ENCODE data around the gene MKKS. TPM values are rescaled to one million over a fixed set of nuclear protein-coding genes. Genes with fewer than 3 reads are reported as not detected.

Gene MKKS
- polyA plus RNA-seq, 3 donors from 2014 or later = 17.3 to 27.5 (median 26.8) TPM

- H3K27me3 Mint-ChIP-seq (ENCODE audit: low read depth in 3 of 3) = peaks cover 5 to 7% (median 7%) of the 10 kb centered on the region in 3 donors
- no peak overlapping the region for H3K27ac Mint-ChIP-seq
- no peak for DNase-seq
- H3K4me3 Mint-ChIP-seq = no peak overlapping the region
- peaks cover 0 to 2% (median 0%) of the 10 kb centered on the region in 6 donors for H3K9me3 Mint-ChIP-seq
- no peaks in the 10 kb centered on the region for H3K36me3 Mint-ChIP-seq
- H3K4me1 Mint-ChIP-seq = no peaks in the 10 kb centered on the region
Observed at GRCh38 chr20:10367943-10368701, 65.9 kb downstream of the MKKS start.

- Mint-ChIP-seq H3K36me3 (no peaks in the 10 kb centered on the region), H3K4me1 (no peaks in the 10 kb centered on the region), H3K27me3 (ENCODE audit: low read depth in 3 of 3) (peaks cover 5 to 10% (median 7%) of the 10 kb centered on the region in 3 donors), H3K9me3 (peaks cover 0 to 2% (median 0%) of the 10 kb centered on the region in 6 donors), H3K4me3 (no peak overlapping the region), H3K27ac (no peak overlapping the region)
- no peak for DNase-seq
Observed at GRCh38 chr20:10367693-10367942, 66.4 kb downstream of the MKKS start.

GRCh38 chr20:10366898-10367692, 66.9 kb downstream of the MKKS start:
- Mint-ChIP-seq H3K27ac (no peak overlapping the region), H3K27me3 (ENCODE audit: low read depth in 3 of 3) (peaks cover 5 to 11% (median 7%) of the 10 kb centered on the region in 3 donors), H3K4me1 (no peaks in the 10 kb centered on the region), H3K36me3 (no peaks in the 10 kb centered on the region), H3K4me3 (no peak overlapping the region), H3K9me3 (peaks cover 0 to 2% (median 0%) of the 10 kb centered on the region in 6 donors)
- no peak for DNase-seq

- no peak overlapping the region for H3K4me3 Mint-ChIP-seq
- no peak for DNase-seq
- no peak overlapping the region for H3K27ac Mint-ChIP-seq
- peaks cover 2 to 12% (median 7%) of the 10 kb centered on the region in 3 donors for H3K27me3 Mint-ChIP-seq (ENCODE audit: low read depth in 3 of 3)
- no peaks in the 10 kb centered on the region for H3K4me1 Mint-ChIP-seq
- no peaks in the 10 kb centered on the region for H3K36me3 Mint-ChIP-seq
- H3K9me3 Mint-ChIP-seq = no peaks in the 10 kb centered on the region
Observed at GRCh38 chr20:10362674-10363073, 71.3 kb downstream of the MKKS start.

- no peak for DNase-seq
- Mint-ChIP-seq H3K36me3 (no peaks in the 10 kb centered on the region), H3K9me3 (no peaks in the 10 kb centered on the region), H3K4me3 (no peak overlapping the region), H3K27me3 (ENCODE audit: low read depth in 3 of 3) (peaks cover 2 to 12% (median 4%) of the 10 kb centered on the region in 3 donors), H3K4me1 (no peaks in the 10 kb centered on the region), H3K27ac (no peak overlapping the region)
Observed at GRCh38 chr20:10360878-10361277, 73.1 kb downstream of the MKKS start.

GRCh38 chr20:10359621-10360040, 74.4 kb downstream of the MKKS start:
- Mint-ChIP-seq H3K4me1 (no peaks in the 10 kb centered on the region), H3K27me3 (ENCODE audit: low read depth in 3 of 3) (peaks cover 0 to 12% (median 2%) of the 10 kb centered on the region in 3 donors), H3K27ac (no peak overlapping the region), H3K4me3 (no peak overlapping the region), H3K36me3 (no peaks in the 10 kb centered on the region), H3K9me3 (no peaks in the 10 kb centered on the region)
- no peak for DNase-seq

- H3K27ac Mint-ChIP-seq = no peak overlapping the region
- no peaks in the 10 kb centered on the region for H3K36me3 Mint-ChIP-seq
- peaks cover 4 to 6% of the 10 kb centered on the region in 2 donors for H3K4me1 Mint-ChIP-seq
- no peak overlapping the region for H3K4me3 Mint-ChIP-seq
- peak in 2 of 3 donors; percentile 14 to 30 for DNase-seq
- H3K27me3 Mint-ChIP-seq (ENCODE audit: low read depth in 3 of 3) = peaks cover 0 to 6% (median 0%) of the 10 kb centered on the region in 3 donors
- no peaks in the 10 kb centered on the region for H3K9me3 Mint-ChIP-seq
Observed at GRCh38 chr20:10357974-10358373, 76.0 kb downstream of the MKKS start.

GRCh38 chr20:10357061-10357708, 76.8 kb downstream of the MKKS start:
- no peak overlapping the region for H3K4me3 Mint-ChIP-seq
- peaks cover 12 to 13% of the 10 kb centered on the region in 2 donors for H3K4me1 Mint-ChIP-seq
- peaks cover 0 to 5% (median 0%) of the 10 kb centered on the region in 3 donors for H3K27me3 Mint-ChIP-seq (ENCODE audit: low read depth in 3 of 3)
- H3K9me3 Mint-ChIP-seq = no peaks in the 10 kb centered on the region
- H3K27ac Mint-ChIP-seq = peak overlapping the region in 4 of 6 donors; percentile 12 to 85 (median 50)
- no peak for DNase-seq
- no peaks in the 10 kb centered on the region for H3K36me3 Mint-ChIP-seq

GRCh38 chr20:10356628-10357027, 77.4 kb downstream of the MKKS start:
- no peak for DNase-seq
- Mint-ChIP-seq H3K4me3 (no peak overlapping the region), H3K4me1 (peaks cover 17 to 18% of the 10 kb centered on the region in 2 donors), H3K27ac (peak overlapping the region in 4 of 6 donors; percentile 5 to 42 (median 20)), H3K9me3 (no peaks in the 10 kb centered on the region), H3K27me3 (ENCODE audit: low read depth in 3 of 3) (peaks cover 0 to 5% (median 0%) of the 10 kb centered on the region in 3 donors), H3K36me3 (no peaks in the 10 kb centered on the region)

- Mint-ChIP-seq H3K4me3 (no peak overlapping the region), H3K9me3 (no peaks in the 10 kb centered on the region), H3K27me3 (ENCODE audit: low read depth in 3 of 3) (peaks cover 7 to 11% (median 9%) of the 10 kb centered on the region in 3 donors), H3K4me1 (peaks cover 41 to 45% of the 10 kb centered on the region in 2 donors), H3K36me3 (no peaks in the 10 kb centered on the region), H3K27ac (peak overlapping the region; percentile 78 to 98 (median 96))
- no peak for DNase-seq
Observed at GRCh38 chr20:10352934-10353824, 80.8 kb downstream of the MKKS start.

Other genes starting within 250 kb of the MKKS start
- gene SNAP25, start 215.4 kb downstream of the MKKS start, polyA plus RNA-seq = not detected
- 1 to 10 TPM in 1 of 3 donors, under 1 TPM in 2; 0.52 to 1.6 (median 0.75) TPM for gene SLX4IP, start 1.1 kb upstream of the MKKS start, polyA plus RNA-seq
- 1 to 10 TPM in 1 of 3 donors, under 1 TPM in 1, not detected in 1; 0.45 to 1.3 TPM for gene JAG1, start 239.8 kb upstream of the MKKS start, polyA plus RNA-seq